Omental fat pad (tissue), 4 donors: ENCODE results near the gene STK4. TPM values are rescaled to one million over a fixed set of nuclear protein-coding genes. Genes with fewer than 3 reads are reported as not detected.

Experiments used
- ATAC-seq: fragments of 150-250 bp; one replicate; pipeline ENCODE4 v1.9.1; 2016; ENCODE audit warnings: mild to moderate bottlenecking, moderate library complexity; ENCODE audit not compliant: low FRiP score
- DNase-seq: peaks from one replicate; pipeline ENCODE4 v3.0.0-alpha.2; 2019; ENCODE audit warnings: low spot score
- CTCF ChIP-seq, 3 donors: fragments of 450-650 bp; IDR thresholded peaks; one replicate each; pipeline ENCODE4 v1.5.1; 2016 to 2017; ENCODE audit warnings: antibody characterized with exemption in 3 of 3, mild to moderate bottlenecking in 3 of 3, moderate library complexity in 2 of 3
- total RNA-seq, 4 donors: library from RNA; depleted of rRNA; stranded (reverse); fragments of >200 nt; gene quantifications; one replicate each; pipeline ENCODE4 v1.1.0, GENCODE V29; 2016

STK4 gene
- total RNA-seq, 4 donors from 2014 or later: 26.4 to 51.9 (median 38.6) TPM

GRCh38 chr20:44928595-44928994 lies 37.7 kb upstream of the STK4 start:
- DNase-seq (no peak), ATAC-seq (no peak)
- TF ChIP-seq CTCF (IDR thresholded peaks at IDR 0.05): no peak

- TF ChIP-seq CTCF (IDR thresholded peaks at IDR 0.05): no peak
- ATAC-seq: no peak
- no peak for DNase-seq
Measured at GRCh38 chr20:44930517-44931168, 35.7 kb upstream of the STK4 start.

GRCh38 chr20:44931911-44932310 lies 34.4 kb upstream of the STK4 start:
- no peak for ATAC-seq
- DNase-seq: no peak
- TF ChIP-seq CTCF (IDR thresholded peaks at IDR 0.05): no peak

GRCh38 chr20:44932916-44933315 lies 33.4 kb upstream of the STK4 start:
- ATAC-seq (no peak), DNase-seq (no peak)
- no peak for TF ChIP-seq CTCF (IDR thresholded peaks at IDR 0.05)

- ATAC-seq: no peak
- TF ChIP-seq CTCF (IDR thresholded peaks at IDR 0.05): no peak
- no peak for DNase-seq
Measured at GRCh38 chr20:44936510-44936909, 29.8 kb upstream of the STK4 start.

GRCh38 chr20:44938637-44939036 lies 27.7 kb upstream of the STK4 start:
- TF ChIP-seq CTCF (IDR thresholded peaks at IDR 0.05): no peak
- DNase-seq: no peak

GRCh38 chr20:44941120-44941691 lies 25.1 kb upstream of the STK4 start:
- ATAC-seq: no peak
- TF ChIP-seq CTCF (IDR thresholded peaks at IDR 0.05): no peak
- no peak for DNase-seq

More at GRCh38 chr20:44938637-44939036, 27.7 kb upstream of the STK4 start:
- ATAC-seq: no peak
